GM11168 (cell line): ENCODE data around the gene SIM2.

Experiments
- in situ Hi-C: fragments of 300-500 bp; cut with MboI; formaldehyde crosslinking; loops from one replicate; pipeline ENCODE4 v1.12.0; 2022; ENCODE audit warnings: low sequenced_read_pairs; ENCODE audit not compliant: unreplicated experiment

The SIM2 gene

GRCh38 chr21:36754241-36754898 lies 55.5 kb downstream of the SIM2 start:
- in situ Hi-C loops: no loop called here

GRCh38 chr21:36756527-36756926 lies 57.6 kb downstream of the SIM2 start:
- in situ Hi-C loops: no loop called here

DNA sequence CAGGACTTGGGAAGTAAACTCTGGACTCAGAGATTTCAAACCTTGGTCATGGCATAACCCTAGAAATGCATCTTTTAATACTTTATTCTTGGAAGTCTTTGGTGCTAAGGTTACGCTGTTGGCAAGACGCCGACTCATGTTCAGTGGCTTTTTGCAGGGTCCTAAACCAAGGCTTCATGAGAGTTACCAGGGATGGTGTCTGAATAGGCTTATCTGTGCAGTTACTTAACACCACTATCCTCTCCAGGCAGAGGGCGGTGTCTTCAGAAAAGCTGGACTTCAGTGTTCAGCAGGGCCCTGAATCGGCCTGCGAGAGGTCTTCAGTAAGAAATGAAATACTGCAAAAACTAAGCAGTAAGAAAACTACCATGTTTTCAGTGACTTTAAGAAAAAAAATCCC lies 58.3 kb downstream of the SIM2 start:
- in situ Hi-C loops: no loop called here

GRCh38 chr21:36759348-36760083 lies 60.6 kb downstream of the SIM2 start:
- in situ Hi-C loops: no loop called here

- in situ Hi-C loops: no loop called here
Observed at GRCh38 chr21:36761685-36762084, 62.8 kb downstream of the SIM2 start.

DNA sequence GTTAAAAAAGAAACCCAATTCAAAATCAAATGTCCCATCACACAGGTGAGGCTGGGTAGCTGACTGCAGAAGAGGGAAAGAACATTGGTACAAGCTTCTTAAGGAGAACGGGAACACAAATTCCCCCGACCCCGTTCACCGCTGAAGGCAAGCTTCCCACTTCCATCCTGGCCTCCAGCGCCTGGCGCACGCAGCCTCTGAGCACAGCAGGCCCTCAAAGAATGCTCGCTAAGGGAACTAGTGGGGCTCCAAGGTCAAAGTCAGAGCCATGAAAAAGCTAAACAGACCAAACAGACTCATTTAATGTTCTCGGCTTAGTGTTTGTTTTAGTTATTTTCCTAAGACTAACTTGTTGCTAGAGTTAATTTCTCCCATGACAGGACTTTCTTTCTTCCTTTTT lies 63.7 kb downstream of the SIM2 start:
- in situ Hi-C loops: no loop called here

- in situ Hi-C loops: no loop called here
Observed at GRCh38 chr21:36763305-36763704, 64.4 kb downstream of the SIM2 start.

DNA sequence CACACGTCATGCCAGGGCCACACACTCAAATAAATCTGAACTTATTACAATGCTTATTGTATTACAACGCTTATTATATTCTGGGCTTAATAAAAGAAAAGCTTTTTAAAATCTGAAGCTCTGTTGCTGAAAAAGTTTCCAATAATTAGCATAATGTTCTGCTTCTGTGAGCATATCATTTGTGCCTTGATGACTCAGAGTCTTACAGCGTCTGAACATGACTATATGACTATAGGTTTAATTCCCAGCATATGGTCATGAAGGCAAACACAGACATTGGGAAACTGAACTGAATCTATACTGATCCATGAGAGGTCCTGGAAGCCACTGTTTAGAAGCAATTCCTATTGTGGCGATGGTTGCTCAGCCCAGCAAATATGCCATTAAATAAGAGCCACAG lies 66.3 kb downstream of the SIM2 start:
- in situ Hi-C loops: no loop called here

DNA sequence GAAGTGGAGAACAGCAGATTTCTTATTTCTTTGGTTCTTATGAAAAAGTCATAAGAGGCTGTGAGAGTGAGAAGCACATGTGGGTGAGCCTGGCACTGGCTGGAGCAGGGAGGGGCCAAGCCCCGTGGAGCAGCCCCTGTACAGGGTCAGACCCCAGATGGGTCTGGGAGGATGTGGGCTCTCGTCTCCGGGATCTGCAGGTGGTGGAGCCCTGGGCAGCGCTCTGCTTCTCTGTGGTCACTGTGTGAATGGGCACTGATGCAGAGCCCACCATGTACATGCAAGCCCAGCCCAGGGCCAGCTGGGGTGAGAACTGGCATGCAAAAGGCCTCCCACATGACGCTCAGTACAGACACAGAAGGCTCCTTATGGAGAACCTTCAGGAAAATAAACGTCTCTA lies 67.6 kb downstream of the SIM2 start:
- in situ Hi-C loops: no loop called here

DNA sequence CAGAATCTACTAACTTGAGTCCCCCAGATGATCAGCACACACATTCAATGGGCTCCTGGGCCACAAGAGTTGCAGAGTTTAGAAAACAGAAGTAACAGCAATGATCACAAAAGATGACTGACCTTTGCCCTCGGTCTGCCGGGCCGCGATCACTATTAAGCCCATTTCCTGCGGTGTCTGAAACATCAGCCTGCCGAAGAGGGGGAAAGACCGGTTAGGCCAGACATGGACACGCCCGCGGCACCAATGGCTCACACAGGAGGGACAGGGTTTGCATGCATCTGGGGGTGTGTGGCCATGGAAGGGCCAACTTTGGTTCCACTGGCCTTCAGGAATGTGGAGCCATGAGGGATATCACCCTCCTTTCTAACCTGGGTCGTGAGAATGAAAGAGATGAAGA lies 68.2 kb downstream of the SIM2 start:
- in situ Hi-C loops: no loop called here

- in situ Hi-C loops: no loop called here
Observed at GRCh38 chr21:36768496-36768895, 69.6 kb downstream of the SIM2 start.

DNA sequence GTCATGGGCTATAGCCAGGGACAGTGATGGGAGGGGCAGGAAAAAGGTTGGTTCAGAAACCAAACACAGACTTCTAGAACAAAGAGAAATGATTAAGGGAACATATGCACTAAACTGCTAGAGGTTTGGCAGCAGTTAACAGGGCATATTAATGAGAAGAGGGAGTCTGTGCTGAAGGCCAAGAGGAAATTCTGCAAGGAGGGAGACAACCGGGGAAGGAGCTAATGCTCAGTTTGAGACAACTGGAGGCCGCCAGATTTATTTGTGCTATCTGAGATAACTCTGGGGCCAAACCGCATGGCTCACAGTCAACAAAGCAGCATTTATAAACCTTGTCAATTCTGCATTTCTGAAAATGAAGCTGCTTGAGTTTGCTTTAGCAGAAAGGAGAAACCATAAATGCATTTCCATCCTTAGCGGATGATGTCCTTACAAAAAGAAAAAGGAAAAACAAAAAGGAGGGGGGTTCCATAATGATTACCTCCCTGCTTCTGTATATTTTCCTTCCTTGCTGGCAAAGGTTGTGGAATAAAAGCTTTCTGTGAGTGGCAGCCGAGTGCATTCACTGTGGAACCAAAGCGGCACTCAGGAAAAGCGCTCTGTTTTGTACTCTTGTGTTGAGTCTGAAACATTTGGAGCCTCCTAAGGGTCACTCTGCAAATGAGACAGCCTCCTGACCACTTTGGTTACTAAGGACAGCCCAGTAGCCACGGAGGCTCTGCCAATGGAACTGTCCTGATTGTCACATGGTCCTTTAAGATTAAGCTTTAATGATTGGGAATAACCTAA lies 70.3 kb downstream of the SIM2 start:
- in situ Hi-C loops: no loop called here

GRCh38 chr21:36773117-36773516 lies 74.2 kb downstream of the SIM2 start:
- in situ Hi-C loops: no loop called here

- in situ Hi-C loops: no loop called here
Observed at GRCh38 chr21:36773995-36774394, 75.1 kb downstream of the SIM2 start.

GRCh38 chr21:36776981-36777617 lies 78.2 kb downstream of the SIM2 start:
- in situ Hi-C loops: no loop called here

DNA sequence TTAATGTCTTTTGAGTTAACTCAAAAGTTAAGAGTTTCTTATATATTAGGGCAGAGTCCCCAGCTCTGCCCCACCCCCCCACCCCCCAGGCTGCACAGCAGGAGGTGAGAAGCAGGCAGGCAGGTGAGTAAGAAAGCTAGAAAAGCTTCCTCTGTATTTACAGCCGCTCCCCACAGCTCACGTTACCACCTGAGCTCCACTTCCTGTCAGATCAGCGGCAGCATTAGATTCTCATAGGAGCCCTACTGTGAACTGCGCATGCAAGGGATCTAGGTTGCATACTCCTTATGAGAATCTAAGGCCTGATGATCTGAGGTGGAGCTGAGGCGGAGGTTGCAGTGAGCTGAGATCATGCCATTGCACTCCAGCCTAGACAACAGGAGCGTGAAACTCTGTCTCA lies 81.9 kb downstream of the SIM2 start:
- in situ Hi-C loops: no loop called here

- in situ Hi-C loops: no loop called here
Observed at GRCh38 chr21:36783612-36784374, 84.9 kb downstream of the SIM2 start.

GRCh38 chr21:36784947-36785346 lies 86.0 kb downstream of the SIM2 start:
- in situ Hi-C loops: no loop called here

GRCh38 chr21:36785615-36786014 lies 86.7 kb downstream of the SIM2 start:
- in situ Hi-C loops: no loop called here

- in situ Hi-C loops: no loop called here
Observed at GRCh38 chr21:36786186-36786585, 87.3 kb downstream of the SIM2 start.
